Stimulated activated CD8-positive, alpha-beta memory T cell treated with anti-CD3 and anti-CD28 coated beads, Interleukin-7, amount 100 ng/mL, for 24 hours (primary cell): ENCODE results near the gene SPATA6L.
"Not testable (repeated sequence)": the region's sequence is repeated elsewhere in the genome, so short reads cannot be mapped to it uniquely, and the experiment has no call there.

Experiments
- DNase-seq: peaks from one replicate; pipeline ENCODE4 v3.0.0-alpha.2; 2020; ENCODE audit warnings: low read depth

The SPATA6L gene

GRCh38 chr9:4622016-4622415 is 44.3 kb downstream of the SPATA6L start:
- no peak for DNase-seq

GRCh38 chr9:4620881-4621555 is 45.3 kb downstream of the SPATA6L start:
- DNase-seq = no peak

DNA sequence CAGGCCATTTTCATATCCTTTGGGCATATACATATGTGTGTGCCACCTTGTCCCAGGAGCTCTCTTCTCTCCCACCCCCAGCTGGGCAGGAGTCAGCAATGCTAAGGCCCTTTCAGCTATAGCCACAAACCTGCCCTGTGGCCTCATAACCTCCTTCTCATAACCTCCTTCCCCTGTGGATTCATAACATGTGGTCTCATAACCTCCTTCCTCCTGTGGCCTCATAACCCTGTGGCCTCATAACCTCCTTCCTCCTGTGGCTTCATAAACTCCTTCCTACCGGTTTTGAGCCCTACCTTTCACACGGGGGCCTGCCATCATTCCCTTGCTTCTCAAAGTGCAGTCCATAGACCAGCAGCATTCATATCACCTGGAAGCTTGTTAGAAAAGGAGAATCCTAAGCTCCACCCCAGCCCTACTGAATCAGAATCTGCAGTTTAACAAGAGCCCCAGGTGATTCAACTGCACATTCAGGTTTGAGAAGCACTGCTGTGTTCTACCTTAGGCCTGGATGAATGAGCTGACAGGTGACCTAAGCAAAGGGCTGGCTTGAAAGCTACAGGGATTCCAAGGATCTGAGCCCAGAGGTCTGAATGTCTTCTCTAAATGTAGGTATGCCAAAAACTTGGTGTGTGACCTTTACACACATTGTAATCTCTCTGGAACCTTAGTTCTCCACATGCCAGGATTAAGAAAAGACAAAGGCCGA is 46.1 kb downstream of the SPATA6L start:
- DNase-seq = no peak

DNA sequence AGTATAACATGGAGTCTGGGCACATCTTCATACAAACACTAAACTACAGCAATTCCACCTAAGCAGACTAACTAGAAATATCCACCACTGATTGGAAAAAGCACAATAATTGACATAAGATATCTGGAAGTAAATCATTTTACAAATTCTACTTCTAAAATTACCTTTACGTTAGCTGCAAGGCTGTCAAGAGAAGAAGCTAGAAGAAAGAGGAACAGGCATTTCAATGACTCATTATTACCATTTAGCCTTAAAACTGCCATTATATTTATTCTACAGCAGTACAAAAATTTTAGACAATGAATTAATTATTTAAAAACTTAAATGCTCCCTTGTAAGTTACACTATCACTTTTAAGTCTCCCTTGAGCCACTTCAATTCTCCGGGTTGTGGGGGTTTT is 47.6 kb downstream of the SPATA6L start:
- DNase-seq = no peak

DNA sequence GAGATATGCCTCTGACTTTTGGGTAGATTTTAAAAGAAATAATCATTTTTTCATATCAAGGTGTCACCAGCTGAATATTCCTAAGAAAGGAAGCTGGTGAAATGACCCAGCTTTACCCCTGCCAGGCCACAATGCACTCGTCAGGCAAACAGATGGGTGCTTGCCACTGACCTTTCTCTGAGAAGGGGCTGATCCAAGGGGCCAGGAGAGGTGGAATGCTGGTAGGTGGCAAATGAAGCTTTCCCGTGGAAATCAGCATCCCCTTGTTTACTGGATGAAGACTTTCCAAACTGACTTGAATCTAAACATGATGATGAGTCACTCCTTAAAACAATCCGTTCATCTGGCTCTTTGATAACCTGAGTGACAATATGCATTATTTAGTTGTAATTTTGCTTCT is 48.5 kb downstream of the SPATA6L start:
- no peak for DNase-seq

- DNase-seq = no peak
These were observed 50.5 kb downstream of the SPATA6L start for GRCh38 chr9:4615778-4616177.

DNA sequence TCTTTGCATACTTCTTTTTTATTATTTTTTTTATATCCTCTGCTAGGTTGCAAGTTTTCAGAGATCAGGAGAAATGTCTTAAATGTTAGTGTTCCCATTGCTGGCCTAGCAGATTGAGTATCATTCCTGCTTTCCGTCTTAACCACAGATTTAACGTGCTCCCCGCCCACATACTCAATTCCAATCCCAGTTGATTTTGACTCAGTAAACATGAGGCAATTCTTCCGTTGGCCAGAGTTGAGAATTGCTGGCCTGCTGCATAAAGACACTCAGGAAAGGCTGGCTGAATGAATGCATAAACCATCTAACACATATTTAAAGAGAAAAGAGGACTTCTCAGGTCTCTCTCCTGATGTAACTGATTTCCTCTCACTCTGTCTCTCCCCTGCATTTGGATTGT is 51.0 kb downstream of the SPATA6L start:
- no peak for DNase-seq

DNA sequence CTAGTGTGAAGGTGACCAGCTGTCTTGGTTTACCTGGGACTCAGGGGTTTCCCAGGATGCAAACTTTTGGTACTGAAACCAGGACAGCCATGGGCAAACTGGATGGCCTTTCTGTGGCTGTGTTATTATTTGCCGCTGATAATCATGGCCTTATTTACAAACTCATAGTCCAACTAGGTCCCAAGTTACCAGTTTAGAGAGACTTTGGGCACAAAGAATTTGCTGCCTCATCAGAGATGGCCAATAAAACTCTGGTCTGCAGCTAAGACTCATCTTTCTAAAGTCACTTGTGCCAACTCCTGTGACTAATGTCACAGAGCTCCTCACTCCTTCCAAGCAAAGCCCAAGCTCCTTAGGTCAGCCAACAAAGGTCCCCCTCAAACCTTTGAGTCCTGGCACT is 51.7 kb downstream of the SPATA6L start:
- no peak for DNase-seq

DNA sequence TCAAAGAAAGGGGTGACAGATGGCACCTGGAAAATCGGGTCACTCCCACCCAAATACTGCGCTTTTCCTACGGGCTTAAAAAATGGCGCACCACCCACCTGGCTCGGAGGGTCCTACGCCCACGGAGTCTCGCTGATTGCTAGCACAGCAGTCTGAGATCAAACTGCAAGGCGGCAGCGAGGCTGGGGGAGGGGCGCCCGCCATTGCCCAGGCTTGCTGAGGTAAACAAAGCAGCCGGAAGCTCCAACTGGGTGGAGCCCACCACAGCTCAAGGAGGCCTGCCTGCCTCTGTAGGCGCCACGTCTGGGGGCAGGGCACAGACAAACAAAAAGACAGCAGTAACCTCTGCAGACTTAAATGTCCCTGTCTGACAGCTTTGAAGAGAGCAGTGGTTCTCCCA is 60.2 kb downstream of the SPATA6L start:
- DNase-seq = not testable (repeated sequence)

DNA sequence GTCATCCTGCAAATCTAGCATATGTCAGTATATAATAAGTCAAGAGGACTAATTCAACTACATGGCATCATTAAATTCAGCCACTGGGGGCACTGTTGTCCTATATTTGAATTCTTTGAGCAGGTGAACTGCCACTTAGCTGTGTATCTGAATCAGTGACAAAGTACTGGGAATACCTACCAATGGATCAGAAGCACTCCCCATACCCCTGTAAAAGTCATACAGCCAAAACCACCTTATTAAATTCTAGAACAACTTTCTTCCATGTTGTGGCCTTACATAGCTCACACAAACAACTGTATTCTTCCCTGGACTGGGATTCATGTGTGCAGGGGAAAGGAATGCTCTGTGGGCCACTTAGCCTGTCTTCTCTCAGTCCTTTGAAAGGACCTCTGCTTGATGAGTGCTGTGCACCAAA is 61.6 kb downstream of the SPATA6L start:
- peak; percentile 26 for DNase-seq

DNA sequence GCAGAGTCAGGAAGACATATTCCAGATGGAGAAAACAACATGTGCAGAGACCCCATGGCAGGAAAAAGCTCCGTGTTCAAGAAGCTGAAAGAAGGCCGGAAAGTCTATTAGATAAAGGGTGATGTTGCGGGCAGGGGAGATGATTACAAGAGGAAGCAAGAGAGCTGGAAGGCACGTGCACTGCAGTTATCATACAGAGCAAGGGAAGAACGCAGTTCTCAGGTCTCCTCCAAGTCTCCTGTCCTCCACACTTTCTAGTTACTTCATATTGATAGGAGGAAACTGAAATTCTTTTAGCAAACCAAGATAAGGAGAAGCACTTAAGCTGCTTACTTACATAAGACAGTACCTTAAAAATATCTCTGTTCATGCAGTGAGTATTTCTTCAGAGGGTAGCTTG is 62.5 kb downstream of the SPATA6L start:
- no peak for DNase-seq

- no peak for DNase-seq
These were observed 65.9 kb downstream of the SPATA6L start for GRCh38 chr9:4600368-4600767.

DNA sequence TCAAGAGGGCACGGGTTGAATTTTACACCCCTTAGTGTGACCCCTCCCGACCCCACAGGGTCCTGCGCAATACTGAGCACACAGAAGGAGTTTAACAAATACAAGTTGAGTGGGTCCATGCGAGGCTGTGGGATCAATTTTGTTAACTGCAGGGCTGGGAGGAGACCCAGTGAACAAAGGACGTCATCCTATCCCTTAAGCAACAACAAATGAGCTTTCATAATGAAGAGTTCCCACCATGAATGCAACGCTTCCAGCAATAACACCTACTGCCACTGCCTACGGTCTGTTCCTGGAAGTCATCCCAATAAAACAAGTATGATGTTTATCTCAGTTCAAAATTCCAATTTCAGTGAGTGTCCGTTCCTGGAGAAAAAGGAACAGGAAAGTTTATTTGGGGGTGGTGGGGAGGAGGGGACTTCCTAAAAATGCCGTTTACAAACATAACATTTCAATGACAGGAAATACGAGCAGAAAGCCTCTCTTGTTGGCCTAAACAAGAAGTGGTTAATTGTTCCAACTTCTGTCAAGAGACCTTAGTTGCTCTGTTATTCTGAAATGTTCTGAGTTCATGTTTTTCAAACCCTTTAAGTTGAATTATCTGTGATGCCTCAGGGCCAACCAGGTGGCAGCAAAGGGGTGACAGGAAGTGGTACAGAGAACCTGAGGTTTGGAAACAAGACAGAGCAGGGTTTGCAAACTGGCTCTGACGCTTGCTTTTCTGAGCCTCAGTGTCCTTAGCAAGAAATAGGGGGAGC is 69.9 kb downstream of the SPATA6L start:
- no peak for DNase-seq

- DNase-seq = no peak
These were observed 71.3 kb downstream of the SPATA6L start for GRCh38 chr9:4594994-4595393.

GRCh38 chr9:4594545-4594944 is 71.7 kb downstream of the SPATA6L start:
- no peak for DNase-seq

GRCh38 chr9:4592886-4593285 is 73.4 kb downstream of the SPATA6L start:
- DNase-seq = no peak

DNA sequence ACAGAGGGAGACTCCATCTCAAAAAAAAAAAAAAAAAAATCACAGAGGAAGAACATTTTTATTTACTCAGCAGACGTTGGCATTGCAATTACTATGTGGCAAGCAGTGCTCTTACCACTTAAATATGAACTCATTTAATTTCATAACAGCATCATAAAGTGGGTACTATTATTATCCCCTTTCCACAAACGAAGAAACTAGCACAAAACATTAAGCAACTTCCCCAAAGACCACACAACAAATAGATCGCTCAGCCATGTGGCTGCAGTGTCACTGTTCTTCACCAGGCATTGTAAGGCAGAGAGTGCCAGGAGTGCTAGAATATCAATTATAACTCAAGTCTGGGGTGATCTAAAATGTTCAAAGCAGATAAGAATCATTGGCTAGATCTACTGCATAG is 74.0 kb downstream of the SPATA6L start:
- DNase-seq = no peak

GRCh38 chr9:4591123-4591500 is 75.2 kb downstream of the SPATA6L start:
- DNase-seq = no peak

DNA sequence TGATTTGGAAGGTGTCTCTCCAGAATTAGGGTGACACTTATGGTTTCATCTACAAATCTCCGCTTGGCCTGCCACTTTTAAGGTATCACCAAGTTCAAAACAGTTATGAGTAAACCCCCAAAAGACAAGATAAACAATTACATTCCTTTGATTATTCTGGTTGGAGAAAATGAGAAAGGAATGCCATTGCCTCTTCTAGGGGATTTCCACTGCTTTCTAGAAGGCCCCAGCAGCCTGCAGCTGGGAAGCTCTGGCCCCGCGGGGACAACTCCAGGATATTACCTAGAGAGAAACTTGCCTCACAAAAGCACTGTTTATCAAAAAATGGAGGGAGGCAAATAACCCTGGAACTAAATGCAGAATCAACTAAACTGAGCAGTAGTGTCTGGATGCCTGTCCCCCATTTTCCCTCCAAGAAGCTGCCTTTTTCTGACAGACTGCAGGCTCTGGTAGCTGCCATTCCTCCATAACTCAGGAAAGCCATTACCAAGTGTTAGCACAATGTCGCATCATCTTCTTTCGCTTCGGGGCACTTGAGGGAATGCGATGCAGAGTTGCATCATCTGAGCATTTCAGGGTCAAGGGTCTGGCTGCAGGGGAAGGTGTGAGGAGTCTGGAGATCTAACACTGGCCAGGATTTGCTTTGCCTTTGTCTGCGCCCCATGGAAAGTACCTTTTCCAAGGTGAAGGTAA is 75.7 kb downstream of the SPATA6L start:
- DNase-seq = no peak

DNA sequence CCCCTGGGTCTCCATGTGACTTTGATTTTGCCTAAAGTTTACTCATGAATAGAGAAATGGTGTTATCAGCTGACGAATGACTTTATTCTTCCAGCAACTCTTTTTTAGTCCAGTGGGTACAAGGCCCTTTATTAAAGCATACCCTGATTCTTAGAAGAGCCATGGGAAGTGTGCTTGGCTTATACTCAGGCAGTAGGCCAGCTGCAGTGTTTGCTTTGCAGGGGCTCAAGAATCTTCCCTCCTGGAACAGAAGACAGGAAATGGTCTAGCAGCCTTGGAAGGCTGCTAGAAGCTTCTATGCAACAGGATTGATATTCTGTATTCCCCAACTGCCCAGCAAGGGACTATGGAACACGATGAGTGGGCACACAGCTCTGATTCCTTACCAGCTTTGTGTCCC is 77.6 kb downstream of the SPATA6L start:
- no peak for DNase-seq

GRCh38 chr9:4585135-4585534 is 81.1 kb downstream of the SPATA6L start:
- no peak for DNase-seq

GRCh38 chr9:4584636-4585035 is 81.6 kb downstream of the SPATA6L start:
- DNase-seq = no peak

- DNase-seq = no peak
These were observed 83.3 kb downstream of the SPATA6L start for GRCh38 chr9:4583001-4583400.
